Hepatocyte (in vitro differentiated cells): Measurements from ENCODE around the gene SPRED2. TPM values are rescaled to one million over a fixed set of nuclear protein-coding genes. Genes with fewer than 3 reads are reported as not detected.

ENCODE experiments used
- DNase-seq: peaks from one replicate; pipeline ENCODE4 v3.0.0-alpha.2; 2016; ENCODE audit warnings: low spot score
- H2AFZ ChIP-seq: fragments of 200-600 bp; sonication (generic); 2 replicates; pipeline ENCODE4 v1.6.0; 2016; ENCODE audit warnings: antibody characterized with exemption, mild to moderate bottlenecking
- H3K27ac ChIP-seq: fragments of 200-600 bp; sonication (generic); 2 replicates; pipeline ENCODE4 v1.5.1; 2016; ENCODE audit warnings: mild to moderate bottlenecking
- H3K27me3 ChIP-seq: fragments of 200-600 bp; sonication (generic); 2 replicates; pipeline ENCODE4 v1.6.1; 2016
- H3K36me3 ChIP-seq: fragments of 200-600 bp; sonication (generic); replicated peaks from 2 replicates; pipeline ENCODE4 v1.5.1; 2016; ENCODE audit warnings: low read depth; ENCODE audit not compliant: insufficient read depth
- H3K4me1 ChIP-seq: fragments of 200-600 bp; sonication (generic); 2 replicates; pipeline ENCODE4 v1.5.1; 2016; ENCODE audit warnings: mild to moderate bottlenecking, moderate library complexity; ENCODE audit not compliant: insufficient read depth
- H3K4me2 ChIP-seq: fragments of 200-600 bp; sonication (generic); 2 replicates; pipeline ENCODE4 v1.6.0; 2016
- H3K4me3 ChIP-seq: fragments of 200-600 bp; sonication (generic); 2 replicates; pipeline ENCODE4 v1.5.1; 2016; ENCODE audit warnings: mild to moderate bottlenecking
- H3K79me2 ChIP-seq: fragments of 200-600 bp; sonication (generic); 2 replicates; pipeline ENCODE4 v1.6.0; 2017; ENCODE audit warnings: mild to moderate bottlenecking
- H3K9me2 ChIP-seq: fragments of 200-600 bp; sonication (generic); replicated peaks from 2 replicates; pipeline ENCODE4 v1.6.0; 2017; ENCODE audit warnings: mild to moderate bottlenecking; ENCODE audit not compliant: insufficient read depth
- H3K9me3 ChIP-seq: fragments of 200-600 bp; sonication (generic); 2 replicates; pipeline ENCODE4 v1.5.1; 2016; ENCODE audit warnings: low read depth, mild to moderate bottlenecking
- H4K20me1 ChIP-seq: fragments of 200-600 bp; sonication (generic); 2 replicates; pipeline ENCODE4 v1.6.0; 2016; ENCODE audit warnings: mild to moderate bottlenecking; ENCODE audit not compliant: insufficient read depth, poor library complexity, severe bottlenecking
- EZH2 ChIP-seq: fragments of 200-600 bp; sonication (generic); IDR thresholded peaks from 2 replicates; pipeline ENCODE4 v1.6.1; 2016; ENCODE audit warnings: antibody characterized with exemption, mild to moderate bottlenecking, borderline replicate concordance
- EZH2phosphoT487 ChIP-seq: fragments of 200-600 bp; sonication (generic); IDR thresholded peaks from one replicate; pipeline ENCODE4 v1.6.1; 2018; ENCODE audit warnings: antibody characterized with exemption, mild to moderate bottlenecking, low read depth, moderate library complexity; ENCODE audit not compliant: unreplicated experiment, severe bottlenecking
- WGBS: methylation state at CpG from one replicate; pipeline ENCODE4 v1.1.6; 2016; ENCODE audit warnings: low lambda C conversion rate; ENCODE audit errors: missing lambda C conversion rate; 5-methylcytosine and 5-hydroxymethylcytosine counted together
- polyA plus RNA-seq: library from polyadenylated mRNA; unstranded; fragments of >200 nt; fragmentation: Nextera tagmentation; extraction: Ambion mirVana; gene quantifications from 2 replicates; pipeline ENCODE4 v1.2.1, GENCODE V29; 2016
- total RNA-seq: library from RNA; depleted of rRNA; stranded (reverse); fragments of >200 nt; gene quantifications from 2 replicates; pipeline ENCODE4 v1.2.3, GENCODE V29; 2014
- TF ChIP-seq, protein P1 (sequence below): fragments of 200-600 bp; sonication (generic); IDR thresholded peaks from 2 replicates; pipeline ENCODE4 v1.5.1; 2016; ENCODE audit warnings: antibody characterized with exemption, mild to moderate bottlenecking; ENCODE audit not compliant: poor library complexity

The SPRED2 gene
- total and polyA plus RNA-seq, 2 experiments from 2014 or later, result 12.7 to 14.1 TPM

- no peak overlapping the region for H2AFZ ChIP-seq
- H3K36me3 ChIP-seq, result no peaks in the 10 kb centered on the region
- no peaks in the 10 kb centered on the region for H3K27me3 ChIP-seq
- H3K4me1 ChIP-seq, result peaks cover under 1% of the 10 kb centered on the region
- DNase-seq, result no peak
- H3K79me2 ChIP-seq, result peaks cover 26% of the 10 kb centered on the region
- peaks cover 11% of the 10 kb centered on the region for H4K20me1 ChIP-seq
- 98% methylated on average over 3 of the region's 3 CpGs for WGBS
- H3K9me2 ChIP-seq, result no peaks in the 10 kb centered on the region
- TF ChIP-seq, protein P1, sequence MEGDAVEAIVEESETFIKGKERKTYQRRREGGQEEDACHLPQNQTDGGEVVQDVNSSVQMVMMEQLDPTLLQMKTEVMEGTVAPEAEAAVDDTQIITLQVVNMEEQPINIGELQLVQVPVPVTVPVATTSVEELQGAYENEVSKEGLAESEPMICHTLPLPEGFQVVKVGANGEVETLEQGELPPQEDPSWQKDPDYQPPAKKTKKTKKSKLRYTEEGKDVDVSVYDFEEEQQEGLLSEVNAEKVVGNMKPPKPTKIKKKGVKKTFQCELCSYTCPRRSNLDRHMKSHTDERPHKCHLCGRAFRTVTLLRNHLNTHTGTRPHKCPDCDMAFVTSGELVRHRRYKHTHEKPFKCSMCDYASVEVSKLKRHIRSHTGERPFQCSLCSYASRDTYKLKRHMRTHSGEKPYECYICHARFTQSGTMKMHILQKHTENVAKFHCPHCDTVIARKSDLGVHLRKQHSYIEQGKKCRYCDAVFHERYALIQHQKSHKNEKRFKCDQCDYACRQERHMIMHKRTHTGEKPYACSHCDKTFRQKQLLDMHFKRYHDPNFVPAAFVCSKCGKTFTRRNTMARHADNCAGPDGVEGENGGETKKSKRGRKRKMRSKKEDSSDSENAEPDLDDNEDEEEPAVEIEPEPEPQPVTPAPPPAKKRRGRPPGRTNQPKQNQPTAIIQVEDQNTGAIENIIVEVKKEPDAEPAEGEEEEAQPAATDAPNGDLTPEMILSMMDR, result no peak
- TF ChIP-seq EZH2phosphoT487 (no peak), EZH2 (no peak)
- no peaks in the 10 kb centered on the region for H3K9me3 ChIP-seq
- H3K27ac ChIP-seq, result no peak overlapping the region
- H3K4me3 ChIP-seq, result no peak overlapping the region
- H3K4me2 ChIP-seq, result no peak overlapping the region
These were observed 170.7 kb downstream of the SPRED2 start for GRCh38 chr2:65261676-65262075.

Other genes with a start within 250 kb of the SPRED2 start
- 89.4 and 97.7 TPM in 2 replicates for gene ACTR2, start 204.8 kb downstream of the SPRED2 start, total RNA-seq
- 60.9 and 75.6 TPM in 2 replicates for gene ACTR2, start 204.8 kb downstream of the SPRED2 start, polyA plus RNA-seq